GM23338 (cell line): ENCODE data around the gene PLD1. TPM values are rescaled to one million over a fixed set of nuclear protein-coding genes. Genes with fewer than 3 reads are reported as not detected.

Experiments
- ATAC-seq: fragments of 200-7000 bp; cut with Tn5 transposase; 3 replicates; pipeline ENCODE4 v1.9.1; 2020
- DNase-seq: peaks from one replicate; pipeline ENCODE4 v3.0.0-alpha.2; 2015; ENCODE audit warnings: low spot score
- H2AFZ ChIP-seq: fragments of 200-600 bp; sonication (generic); 2 replicates; pipeline ENCODE4 v1.8.0; 2016; ENCODE audit warnings: antibody characterized with exemption, mild to moderate bottlenecking, moderate library complexity
- H3F3A ChIP-seq: fragments of 200-600 bp; sonication (generic); replicated peaks from 2 replicates; pipeline ENCODE4 v1.8.0; 2017; ENCODE audit warnings: antibody characterized with exemption, mixed run types, low read depth
- H3K27ac ChIP-seq: fragments of 200-600 bp; sonication (generic); 2 replicates; pipeline ENCODE4 v1.6.1; 2016; ENCODE audit warnings: low read depth
- H3K27me3 ChIP-seq: fragments of 200-600 bp; sonication (generic); 2 replicates; pipeline ENCODE4 v1.8.0; 2016; ENCODE audit warnings: mild to moderate bottlenecking, mixed run types, moderate library complexity; ENCODE audit not compliant: insufficient read depth
- H3K36me3 ChIP-seq: fragments of 200-600 bp; sonication (generic); 2 replicates; pipeline ENCODE4 v1.8.0; 2016; ENCODE audit warnings: mild to moderate bottlenecking; ENCODE audit not compliant: insufficient read depth
- H3K4me1 ChIP-seq: fragments of 200-600 bp; sonication (generic); 2 replicates; pipeline ENCODE4 v1.8.0; 2016; ENCODE audit warnings: mild to moderate bottlenecking, moderate library complexity; ENCODE audit not compliant: insufficient read depth
- H3K4me2 ChIP-seq: fragments of 200-600 bp; sonication (generic); 2 replicates; pipeline ENCODE4 v1.7.1; 2017; ENCODE audit warnings: mixed run types
- H3K4me3 ChIP-seq: fragments of 200-600 bp; sonication (generic); 2 replicates; pipeline ENCODE4 v1.6.1; 2016; ENCODE audit warnings: mixed run types
- H3K79me2 ChIP-seq: fragments of 200-600 bp; sonication (generic); replicated peaks from 2 replicates; pipeline ENCODE4 v1.8.0; 2017; ENCODE audit warnings: mild to moderate bottlenecking; ENCODE audit not compliant: insufficient read depth
- H3K9me2 ChIP-seq: fragments of 200-600 bp; sonication (generic); 2 replicates; pipeline ENCODE4 v1.8.0; 2017; ENCODE audit not compliant: insufficient read depth
- H4K20me1 ChIP-seq: fragments of 200-600 bp; sonication (generic); replicated peaks from 2 replicates; pipeline ENCODE4 v1.8.0; 2017; ENCODE audit warnings: mild to moderate bottlenecking; ENCODE audit not compliant: insufficient read depth
- H3K27ac Mint-ChIP-seq: 2 replicates; pipeline ENCODE4 v1.8.0; 2020; ENCODE audit warnings: inconsistent platforms, mild to moderate bottlenecking, moderate library complexity, mixed read lengths
- H3K27me3 Mint-ChIP-seq: 3 replicates; pipeline ENCODE4 v1.8.0; 2022; ENCODE audit warnings: low read depth, mild to moderate bottlenecking, moderate library complexity, mixed read lengths, inconsistent platforms; ENCODE audit not compliant: insufficient read depth, poor library complexity
- H3K36me3 Mint-ChIP-seq: 3 replicates; pipeline ENCODE4 v1.8.0; 2021; ENCODE audit warnings: low read depth, mild to moderate bottlenecking, inconsistent platforms, moderate library complexity, mixed read lengths
- H3K4me1 Mint-ChIP-seq: 3 replicates; pipeline ENCODE4 v1.8.0; 2020; ENCODE audit warnings: mild to moderate bottlenecking, inconsistent platforms, mixed read lengths
- H3K4me3 Mint-ChIP-seq: 3 replicates; pipeline ENCODE4 v1.8.0; 2021; ENCODE audit warnings: moderate library complexity, mild to moderate bottlenecking, inconsistent platforms, mixed read lengths
- H3K9me3 Mint-ChIP-seq: 3 replicates; pipeline ENCODE4 v1.8.0; 2020; ENCODE audit warnings: moderate library complexity, mild to moderate bottlenecking, inconsistent platforms, mixed read lengths
- CREB1 ChIP-seq: fragments of 250-450 bp; sonication (Bioruptor Pico); IDR thresholded peaks from 2 replicates; pipeline ENCODE4 v1.5.0; 2020; ENCODE audit warnings: low read depth, mild to moderate bottlenecking, moderate library complexity
- CTCF ChIP-seq, 2 experiments: fragments of 200-600 bp in 1 of 2; sonication (generic) in 1 of 2; conservative IDR thresholded peaks; 2 replicates each; pipeline versions ENCODE4 v1.5.1 to v1.6.1; 2016 to 2017; ENCODE audit warnings: antibody characterized with exemption in 2 of 2, low read depth in 2 of 2, mild to moderate bottlenecking in 2 of 2, moderate library complexity in 1 of 2
- ETS1 ChIP-seq: IDR thresholded peaks from 2 replicates; pipeline ENCODE4 v1.6.1; 2016; ENCODE audit warnings: antibody characterized with exemption
- EZH2 ChIP-seq: fragments of 200-600 bp; sonication (generic); IDR thresholded peaks from one replicate; pipeline ENCODE4 v1.8.0; 2017; ENCODE audit warnings: antibody characterized with exemption, mild to moderate bottlenecking, low read depth; ENCODE audit not compliant: unreplicated experiment
- JUNB ChIP-seq: IDR thresholded peaks from one replicate; pipeline ENCODE4 v1.6.1; 2016; ENCODE audit warnings: antibody characterized with exemption; ENCODE audit not compliant: unreplicated experiment
- NANOG ChIP-seq: IDR thresholded peaks from 2 replicates; pipeline ENCODE4 v1.6.1; 2016; ENCODE audit warnings: antibody characterized with exemption, borderline replicate concordance
- POLR2AphosphoS5 ChIP-seq: IDR thresholded peaks from 2 replicates; pipeline ENCODE4 v1.6.1; 2016; ENCODE audit warnings: antibody characterized with exemption, low read depth
- REST ChIP-seq: IDR thresholded peaks from one replicate; pipeline ENCODE4 v1.6.1; 2018; ENCODE audit warnings: antibody characterized with exemption; ENCODE audit not compliant: unreplicated experiment
- ZNF114 ChIP-seq: fragments of 250-450 bp; sonication (Bioruptor Pico); IDR thresholded peaks from 2 replicates; pipeline ENCODE4 v1.5.0; 2020; ENCODE audit warnings: mild to moderate bottlenecking, moderate library complexity
- ZNF331 ChIP-seq: fragments of 250-450 bp; sonication (Bioruptor Pico); IDR thresholded peaks from 2 replicates; pipeline ENCODE4 v1.5.0; 2020; ENCODE audit warnings: low read depth, mild to moderate bottlenecking, moderate library complexity
- ZNF462 ChIP-seq: fragments of 250-450 bp; sonication (Bioruptor Pico); IDR thresholded peaks from 2 replicates; pipeline ENCODE4 v1.5.0; 2020; ENCODE audit warnings: mild to moderate bottlenecking, moderate library complexity
- polyA plus RNA-seq: library from polyadenylated mRNA; unstranded; fragments of >200 nt; fragmentation: Nextera tagmentation; extraction: Ambion mirVana; gene quantifications from 2 replicates; pipeline ENCODE4 v1.2.1, GENCODE V29; 2016
- total RNA-seq: library from RNA; depleted of rRNA; stranded (reverse); fragments of >200 nt; shearing (Covaris generic); gene quantifications from 2 replicates; pipeline ENCODE4 v1.2.3, GENCODE V29; 2014

The PLD1 gene
- total and polyA plus RNA-seq, 2 experiments from 2014 or later: 1.4 to 2.2 TPM

GRCh38 chr3:171649267-171649666 lies 161.0 kb downstream of the PLD1 start (continued):
- TF ChIP-seq CTCF (conservative IDR thresholded peaks at IDR 0.05; ENCODE audit: low read depth in 2 of 2) (no peak), EZH2 (no peak)

GRCh38 chr3:171648069-171648468 lies 162.2 kb downstream of the PLD1 start:
- H3K4me2 ChIP-seq: no peak overlapping the region
- no peak overlapping the region for H3K4me3 ChIP-seq
- no peaks in the 10 kb centered on the region for H4K20me1 ChIP-seq
- H3K4me1 Mint-ChIP-seq: no peaks in the 10 kb centered on the region
- H3K27me3 ChIP-seq: no peaks in the 10 kb centered on the region
- no peak overlapping the region for H3K4me3 Mint-ChIP-seq
- DNase-seq (no peak), ATAC-seq (no peak)
- H3K79me2 ChIP-seq: no peaks in the 10 kb centered on the region
- no peaks in the 10 kb centered on the region for H3F3A ChIP-seq
- H2AFZ ChIP-seq: no peak overlapping the region
- H3K9me3 Mint-ChIP-seq: no peaks in the 10 kb centered on the region
- H3K4me1 ChIP-seq: no peaks in the 10 kb centered on the region
- H3K27me3 Mint-ChIP-seq: no peaks in the 10 kb centered on the region
- no peak overlapping the region for H3K27ac ChIP-seq
- no peaks in the 10 kb centered on the region for H3K36me3 Mint-ChIP-seq
- H3K27ac Mint-ChIP-seq: no peak overlapping the region
- H3K36me3 ChIP-seq: no peaks in the 10 kb centered on the region
- no peaks in the 10 kb centered on the region for H3K9me2 ChIP-seq
- TF ChIP-seq CTCF (conservative IDR thresholded peaks at IDR 0.05; ENCODE audit: low read depth in 2 of 2) (no peak), NANOG (no peak), POLR2AphosphoS5 (no peak), ETS1 (no peak), ZNF114 (no peak), ZNF462 (no peak), JUNB (no peak), EZH2 (no peak), CREB1 (no peak), ZNF331 (no peak), REST (no peak)
